H9 (cell line): ENCODE measurements around the gene PLEKHA5. TPM values are rescaled to one million over a fixed set of nuclear protein-coding genes. Genes with fewer than 3 reads are reported as not detected.

Source experiments
- DNase-seq: peaks from one replicate; pipeline ENCODE4 v3.0.0-alpha.2; 2017
- H2AFZ ChIP-seq: one replicate; pipeline ENCODE4 v1.6.1; 2013; ENCODE audit warnings: mild to moderate bottlenecking, low read length, control low read depth, moderate library complexity
- H2AK5ac ChIP-seq: 2 replicates; pipeline ENCODE4 v1.6.1; 2013; ENCODE audit warnings: low read length, control low read depth, mixed read lengths; ENCODE audit not compliant: insufficient read length
- H2BK120ac ChIP-seq: one replicate; pipeline ENCODE4 v1.6.1; 2013; ENCODE audit warnings: low read depth, mild to moderate bottlenecking, low read length, control low read depth, inconsistent platforms; ENCODE audit not compliant: poor library complexity, severe bottlenecking
- H2BK12ac ChIP-seq: 2 replicates; pipeline ENCODE4 v1.6.1; 2013; ENCODE audit warnings: low read length, control low read depth, mixed read lengths, low read depth; ENCODE audit not compliant: insufficient read length
- H2BK15ac ChIP-seq: 2 replicates; pipeline ENCODE4 v1.6.1; 2013; ENCODE audit warnings: low read depth, low read length, control low read depth
- H2BK20ac ChIP-seq: one replicate; pipeline ENCODE4 v1.6.1; 2013; ENCODE audit warnings: low read depth, mild to moderate bottlenecking, low read length, control low read depth, inconsistent platforms; ENCODE audit not compliant: poor library complexity, severe bottlenecking
- H2BK5ac ChIP-seq: 2 replicates; pipeline ENCODE4 v1.6.1; 2013; ENCODE audit warnings: low read length, control low read depth, mixed read lengths; ENCODE audit not compliant: insufficient read length
- H3K14ac ChIP-seq: 2 replicates; pipeline ENCODE4 v1.6.1; 2013; ENCODE audit warnings: low read length, control low read depth; ENCODE audit not compliant: insufficient read depth
- H3K18ac ChIP-seq: 2 replicates; pipeline ENCODE4 v1.6.1; 2013; ENCODE audit warnings: low read depth, mild to moderate bottlenecking, mixed read lengths, low read length, control low read depth; ENCODE audit not compliant: insufficient read length
- H3K23ac ChIP-seq: 2 replicates; pipeline ENCODE4 v1.6.1; 2013; ENCODE audit warnings: low read length, control low read depth, mixed read lengths, low read depth; ENCODE audit not compliant: insufficient read length
- H3K23me2 ChIP-seq: 2 replicates; pipeline ENCODE4 v1.6.1; 2013; ENCODE audit warnings: low read depth, mild to moderate bottlenecking, mixed read lengths, low read length, control low read depth; ENCODE audit not compliant: insufficient read length, poor library complexity, severe bottlenecking
- H3K27ac ChIP-seq: 2 replicates; pipeline ENCODE4 v1.5.1; 2013; ENCODE audit warnings: low read length, control low read depth, mixed read lengths, low read depth; ENCODE audit not compliant: insufficient read length
- H3K27me3 ChIP-seq: 2 replicates; pipeline ENCODE4 v1.6.1; 2013; ENCODE audit warnings: low read length, control low read depth, inconsistent platforms; ENCODE audit not compliant: insufficient read depth
- H3K4ac ChIP-seq: 2 replicates; pipeline ENCODE4 v1.6.1; 2013; ENCODE audit warnings: low read depth, mild to moderate bottlenecking, control low read depth, inconsistent platforms, low read length, moderate library complexity
- H3K4me1 ChIP-seq: 2 replicates; pipeline ENCODE4 v1.6.1; 2013; ENCODE audit warnings: low read length, control low read depth, inconsistent platforms; ENCODE audit not compliant: insufficient read depth
- H3K4me2 ChIP-seq: 2 replicates; pipeline ENCODE4 v1.6.1; 2013; ENCODE audit warnings: low read length, control low read depth, mixed read lengths; ENCODE audit not compliant: insufficient read length, insufficient read depth
- H3K56ac ChIP-seq: 2 replicates; pipeline ENCODE4 v1.6.1; 2013; ENCODE audit warnings: low read depth, mild to moderate bottlenecking, mixed read lengths, low read length, control low read depth; ENCODE audit not compliant: insufficient read length
- H3K79me1 ChIP-seq: 2 replicates; pipeline ENCODE4 v1.6.1; 2013; ENCODE audit warnings: low read depth, mild to moderate bottlenecking, moderate library complexity, low read length, control low read depth, inconsistent platforms; ENCODE audit not compliant: insufficient read depth, poor library complexity, severe bottlenecking
- H3K79me2 ChIP-seq: 2 replicates; pipeline ENCODE4 v1.6.1; 2013; ENCODE audit warnings: low read length, control low read depth, inconsistent platforms; ENCODE audit not compliant: insufficient read depth
- H3K9ac ChIP-seq: 2 replicates; pipeline ENCODE4 v1.6.1; 2013; ENCODE audit warnings: low read length, control low read depth, mixed read lengths; ENCODE audit not compliant: insufficient read length; ENCODE audit errors: extremely low read depth
- H3K9me3 ChIP-seq: one replicate; pipeline ENCODE4 v1.6.1; 2013; ENCODE audit warnings: low read depth, low read length, inconsistent platforms; ENCODE audit not compliant: control insufficient read depth
- H3T11ph ChIP-seq: one replicate; pipeline ENCODE4 v1.6.1; 2013; ENCODE audit warnings: mild to moderate bottlenecking, low read length, control low read depth, inconsistent platforms
- H4K20me1 ChIP-seq: one replicate; pipeline ENCODE4 v1.6.1; 2013; ENCODE audit not compliant: control insufficient read depth, insufficient read length, insufficient read depth
- H4K5ac ChIP-seq: 2 replicates; pipeline ENCODE4 v1.6.1; 2013; ENCODE audit warnings: low read depth, mild to moderate bottlenecking, mixed read lengths, low read length, control low read depth; ENCODE audit not compliant: insufficient read length
- H4K8ac ChIP-seq: replicated peaks from 2 replicates; pipeline ENCODE4 v1.6.1; 2013; ENCODE audit warnings: low read length, control low read depth, mixed read lengths, low read depth; ENCODE audit not compliant: insufficient read length
- H4K91ac ChIP-seq: 2 replicates; pipeline ENCODE4 v1.6.1; 2013; ENCODE audit warnings: low read depth, mild to moderate bottlenecking, moderate library complexity, mixed read lengths, low read length, control low read depth; ENCODE audit not compliant: insufficient read length
- H3K27ac Mint-ChIP-seq, 3 experiments: 2 replicates in 2 of 3; 3 replicates in 1 of 3; pipeline ENCODE4 v1.8.0; 2020 to 2021; ENCODE audit warnings: mixed read lengths in 3 of 3, mild to moderate bottlenecking in 1 of 3, moderate library complexity in 1 of 3
- H3K27me3 Mint-ChIP-seq: 2 replicates; pipeline ENCODE4 v1.8.0; 2021; ENCODE audit warnings: low read depth, mild to moderate bottlenecking, moderate library complexity, mixed read lengths
- H3K36me3 Mint-ChIP-seq, 3 experiments: 2 replicates in 2 of 3; 3 replicates in 1 of 3; pipeline ENCODE4 v1.8.0; 2020 to 2021; ENCODE audit warnings: low read depth in 3 of 3, mixed read lengths in 3 of 3; ENCODE audit not compliant: insufficient read depth in 1 of 3
- H3K4me1 Mint-ChIP-seq, 2 experiments: 2 replicates each; pipeline ENCODE4 v1.8.0; 2020; ENCODE audit warnings: mixed read lengths in 2 of 2
- H3K4me3 Mint-ChIP-seq, 2 experiments: 2 replicates in 1 of 2; 3 replicates in 1 of 2; pipeline ENCODE4 v1.8.0; 2020 to 2021; ENCODE audit warnings: mild to moderate bottlenecking in 2 of 2, mixed read lengths in 2 of 2, moderate library complexity in 1 of 2
- H3K9me3 Mint-ChIP-seq, 2 experiments: 2 replicates in 1 of 2; 3 replicates in 1 of 2; pipeline ENCODE4 v1.8.0; 2020; ENCODE audit warnings: mild to moderate bottlenecking in 2 of 2, mixed read lengths in 2 of 2, moderate library complexity in 1 of 2
- CTCF ChIP-seq: fragments of 200-600 bp; sonication (generic); conservative IDR thresholded peaks from 3 replicates; pipeline ENCODE4 v1.8.0; 2021; ENCODE audit warnings: antibody characterized with exemption, mild to moderate bottlenecking
- WGBS: extraction: QIAGEN DNeasy Blood & Tissue Kit; methylation state at CpG from one replicate; pipeline ENCODE4 v1.1.7; 2013; ENCODE audit warnings: missing lambda C conversion rate, low lambda C conversion rate, mixed read lengths; ENCODE audit not compliant: insufficient read length; ENCODE audit errors: extremely low coverage; 5-methylcytosine and 5-hydroxymethylcytosine counted together
- total RNA-seq: library from RNA; stranded (reverse); gene quantifications from 2 replicates; pipeline ENCODE4 v1.2.1, GENCODE V29; 2021

PLEKHA5 gene
- total RNA-seq, 1 experiment from 2014 or later, result 86.7 TPM

- no peaks in the 10 kb centered on the region for H3K9me3 ChIP-seq
- no peak overlapping the region for H3K14ac ChIP-seq
- peaks cover 6% of the 10 kb centered on the region; the same call in 1 of the 2 replicates for H3K4me1 ChIP-seq
- no peak overlapping the region for H2BK20ac ChIP-seq
- no peaks in the 10 kb centered on the region for H4K20me1 ChIP-seq
- H3K4ac ChIP-seq, result no peak overlapping the region
- no CpG with 5 or more reads among the region's 6 CpGs for WGBS
- no peak overlapping the region for H2BK15ac ChIP-seq
- no peak overlapping the region for H2AFZ ChIP-seq
- H4K91ac ChIP-seq, result no peak overlapping the region
- no peaks in the 10 kb centered on the region for H3K27me3 ChIP-seq
- no peak overlapping the region for H3K27ac ChIP-seq
- no peak overlapping the region for H2BK120ac ChIP-seq
- H3K4me3 Mint-ChIP-seq, result no peak overlapping the region
- H3K79me1 ChIP-seq, result no peaks in the 10 kb centered on the region
- no peak overlapping the region for H3K18ac ChIP-seq
- no peaks in the 10 kb centered on the region for H3K27me3 Mint-ChIP-seq
- no peak for DNase-seq
- H3K9ac ChIP-seq, result no peak overlapping the region
- H4K8ac ChIP-seq, result no peak overlapping the region
- no peak overlapping the region for H3K4me2 ChIP-seq
- no peak overlapping the region for H2AK5ac ChIP-seq
- H4K5ac ChIP-seq, result no peak overlapping the region
- H3K79me2 ChIP-seq, result no peaks in the 10 kb centered on the region
- H2BK5ac ChIP-seq, result no peak overlapping the region
- no peak overlapping the region for H3T11ph ChIP-seq
- H3K23ac ChIP-seq, result no peak overlapping the region
- no peaks in the 10 kb centered on the region for H3K9me3 Mint-ChIP-seq
- TF ChIP-seq CTCF, result no peak
- H3K4me1 Mint-ChIP-seq, result peaks cover 29 to 42% of the 10 kb centered on the region in 2 experiments
- peak overlapping the region in 2 of 3 experiments; percentile 10 to 29; a peak in 3 of 7 replicates for H3K27ac Mint-ChIP-seq
- no peak overlapping the region for H2BK12ac ChIP-seq
- no peaks in the 10 kb centered on the region for H3K23me2 ChIP-seq
- H3K36me3 Mint-ChIP-seq, result peaks cover 11 to 23% (median 20%) of the 10 kb centered on the region in 3 experiments
- H3K56ac ChIP-seq, result no peak overlapping the region
These were observed 74.3 kb downstream of the PLEKHA5 start for GRCh38 chr12:19203539-19204506.
